HepG2 (cell line): Measurements from ENCODE around the gene GNG12. TPM values are rescaled to one million over a fixed set of nuclear protein-coding genes. Genes with fewer than 3 reads are reported as not detected.
A peak's percentile ranks its signal among the peaks of the same experiment; 100 is the strongest.

Experiments
- ATAC-seq: fragments of 200-7000 bp; cut with Tn5 transposase; 3 replicates; pipeline ENCODE4 v1.9.1; 2020; ENCODE audit warnings: mild to moderate bottlenecking, moderate library complexity
- BruUV-seq: library from RNA; stranded (reverse); fragments of 400-500 nt; replicated peaks from 2 replicates; lab custom pipeline; 2021; lab: Mats Ljungman, UMichigan
- CTCF ChIA-PET: fragments of 300-600 bp; formaldehyde crosslinking; extraction: SDS; loops from one replicate; lab custom pipeline; 2021; ENCODE audit warnings: low total read pairs, inconsistent platforms, low intra/inter-chr PET ratio; lab: Yijun Ruan, JAX
- POLR2A ChIA-PET: fragments of 350-600 bp; sonication (Branson Sonifier 250); formaldehyde crosslinking; loops from one replicate; lab custom pipeline; 2020; ENCODE audit warnings: antibody characterized with exemption, inconsistent platforms; lab: Yijun Ruan, JAX
- DNase-seq: peaks from one replicate; pipeline ENCODE4 v3.0.0-alpha.2; 2015; ENCODE audit warnings: low spot score
- FAIRE-seq: peaks from 3 replicates; lab custom pipeline; 2011; peaks lifted over from hg19 to GRCh38; lab: Jason Lieb, UNC
- H2AFZ ChIP-seq: one replicate; pipeline ENCODE4 v1.6.1; 2011; ENCODE audit warnings: low read length, inconsistent platforms
- H3K27ac ChIP-seq: fragments of 300-600 bp; 3 replicates; pipeline ENCODE4 v1.8.0; 2011; ENCODE audit warnings: mixed run types, mild to moderate bottlenecking, mixed read lengths, low read length, inconsistent platforms; ENCODE audit not compliant: insufficient read depth; ENCODE audit errors: extremely low read length
- H3K27me3 ChIP-seq, 2 experiments: fragments of 200-600 bp in 1 of 2; 2 replicates in 1 of 2; 3 replicates in 1 of 2; pipeline versions ENCODE4 v1.6.0 to v1.8.0; 2011; ENCODE audit warnings: low read length in 2 of 2, mild to moderate bottlenecking in 2 of 2, moderate library complexity in 2 of 2, inconsistent platforms in 1 of 2; ENCODE audit not compliant: insufficient read depth in 2 of 2, control insufficient read depth in 1 of 2
- H3K36me3 ChIP-seq, 2 experiments: fragments of 200-600 bp in 1 of 2; replicated peaks in 1 of 2; 2 replicates in 1 of 2; 3 replicates in 1 of 2; pipeline versions ENCODE4 v1.5.1 to v1.8.0; 2011; ENCODE audit warnings: low read length in 2 of 2, inconsistent platforms in 1 of 2; ENCODE audit not compliant: insufficient read depth in 2 of 2, control insufficient read depth in 1 of 2
- H3K4me1 ChIP-seq: 2 replicates; pipeline ENCODE4 v1.5.1; 2012; ENCODE audit warnings: low read length, inconsistent platforms; ENCODE audit not compliant: insufficient read depth
- H3K4me2 ChIP-seq: 2 replicates; pipeline ENCODE4 v1.6.0; 2011; ENCODE audit warnings: low read depth, low read length, inconsistent platforms
- H3K4me3 ChIP-seq, 3 experiments: fragments of 200-600 bp in 1 of 3; sonication (generic), shearing (Covaris generic) in 1 of 3; replicated peaks in 1 of 3; 2 replicates each; pipeline ENCODE4 v1.5.1; 2011 to 2016; ENCODE audit warnings: low read length in 3 of 3, inconsistent platforms in 2 of 3, low read depth in 2 of 3, mild to moderate bottlenecking in 2 of 3, control low read depth in 1 of 3, mixed read lengths in 1 of 3; ENCODE audit not compliant: insufficient read depth in 1 of 3
- H3K79me2 ChIP-seq: one replicate; pipeline ENCODE4 v1.6.1; 2011; ENCODE audit warnings: low read length, inconsistent platforms; ENCODE audit not compliant: insufficient read depth
- H3K9ac ChIP-seq: 2 replicates; pipeline ENCODE4 v1.6.0; 2011; ENCODE audit warnings: mild to moderate bottlenecking, low read depth, low read length, inconsistent platforms; ENCODE audit not compliant: insufficient read depth
- H3K9me3 ChIP-seq: 2 replicates; pipeline ENCODE4 v1.5.1; 2012; ENCODE audit warnings: mild to moderate bottlenecking, low read length
- H4K20me1 ChIP-seq: 2 replicates; pipeline ENCODE4 v1.6.0; 2011; ENCODE audit warnings: inconsistent platforms, mild to moderate bottlenecking, low read length, moderate library complexity; ENCODE audit not compliant: insufficient read depth
- BRD4 ChIP-seq: sonication (generic); formaldehyde crosslinking; IDR thresholded peaks from 2 replicates; pipeline ENCODE4 v1.4.0; 2020; ENCODE audit warnings: missing genetic modification reagents
- CHD4 ChIP-seq: fragments of 200-600 bp; sonication (generic); IDR thresholded peaks from 2 replicates; pipeline ENCODE4 v1.7.0; 2017; ENCODE audit warnings: mild to moderate bottlenecking, low read length, borderline replicate concordance
- PAF1 ChIP-seq: IDR thresholded peaks from 2 replicates; pipeline ENCODE4 v1.6.1; 2016; ENCODE audit warnings: missing genetic modification reagents, missing compliant biosample characterization
- SOX5 ChIP-seq: IDR thresholded peaks from 2 replicates; pipeline ENCODE4 v1.6.1; 2016; ENCODE audit warnings: borderline replicate concordance
- TOPORS ChIP-seq: sonication (generic); formaldehyde crosslinking; IDR thresholded peaks from 2 replicates; pipeline ENCODE4 v1.8.0; 2023; ENCODE audit warnings: mild to moderate bottlenecking, missing genetic modification reagents
- ZFP37 ChIP-seq: sonication (generic); formaldehyde crosslinking; IDR thresholded peaks from 2 replicates; pipeline ENCODE4 v1.4.0; 2020; ENCODE audit warnings: missing genetic modification reagents, borderline replicate concordance
- ZNF230 ChIP-seq: sonication (generic); formaldehyde crosslinking; IDR thresholded peaks from 2 replicates; pipeline ENCODE4 v1.4.0; 2020; ENCODE audit warnings: mild to moderate bottlenecking, missing genetic modification reagents
- ZNF232 ChIP-seq: sonication (generic); formaldehyde crosslinking; IDR thresholded peaks from 2 replicates; pipeline ENCODE4 v1.4.0; 2020; ENCODE audit warnings: missing genetic modification reagents, borderline replicate concordance
- ZNF350 ChIP-seq: sonication (generic); formaldehyde crosslinking; IDR thresholded peaks from 2 replicates; pipeline ENCODE4 v1.4.0; 2020; ENCODE audit warnings: mild to moderate bottlenecking, low read depth, missing genetic modification reagents, borderline replicate concordance
- ZNF615 ChIP-seq: sonication (generic); formaldehyde crosslinking; IDR thresholded peaks from 2 replicates; pipeline ENCODE4 v1.5.0; 2020; ENCODE audit warnings: mild to moderate bottlenecking, missing genetic modification reagents, borderline replicate concordance
- WGBS: methylation state at CpG from one replicate; pipeline ENCODE4 v1.1.6; 2017; ENCODE audit warnings: low lambda C conversion rate; 5-methylcytosine and 5-hydroxymethylcytosine counted together
- in situ Hi-C: cut with HindIII; loops from 2 replicates; pipeline ENCODE4 v1.10.0; 2017; ENCODE audit warnings: low pct_unique_long_range_greater_than_20kb; ENCODE audit not compliant: extremely low pct_ligation_motif_present
- intact Hi-C: fragments of 100-400 bp; cut with micrococcal nuclease; formaldehyde crosslinking; loops from one replicate; pipeline ENCODE4 v1.10.0; 2022; ENCODE audit not compliant: unreplicated experiment
- polyA plus RNA-seq, 8 experiments: library from polyadenylated mRNA; depleted of rRNA in 3 of 8; stranded (reverse) in 7 of 8; unstranded in 1 of 8; fragments of >200 nt; fragmentation: Illumina TruSeq in 4 of 8; extraction: Trizol in 4 of 8; gene quantifications; 2 replicates each; pipeline versions ENCODE4 v1.2.1 to v1.2.3, GENCODE V29; 2011 to 2016; ENCODE audit warnings: low read depth in 4 of 8, missing spikeins in 1 of 8, mixed read lengths in 1 of 8; ENCODE audit not compliant: insufficient read depth in 1 of 8
- total RNA-seq, 5 experiments: library from RNA; depleted of rRNA; stranded (reverse); fragments of >200 nt; fragmentation: Illumina TruSeq; extraction: Trizol; gene quantifications; 2 replicates each; pipeline ENCODE4 v1.2.3, GENCODE V29; 2016; ENCODE audit warnings: low read depth in 1 of 5
- TF ChIP-seq, protein P1 (sequence below): sonication (generic); formaldehyde crosslinking; conservative IDR thresholded peaks from 2 replicates; pipeline ENCODE4 v1.4.0; 2020; ENCODE audit warnings: mild to moderate bottlenecking, missing genetic modification reagents, moderate library complexity
- TF ChIP-seq, protein P2 (sequence below): sonication (generic); formaldehyde crosslinking; IDR thresholded peaks from 2 replicates; pipeline ENCODE4 v1.5.0; 2020; ENCODE audit warnings: missing genetic modification reagents
- TF ChIP-seq, protein P3 (sequence below): sonication (generic); formaldehyde crosslinking; IDR thresholded peaks from 2 replicates; pipeline ENCODE4 v1.4.0; 2020; ENCODE audit warnings: missing genetic modification reagents
- TF ChIP-seq, protein P4 (sequence below): sonication (generic); formaldehyde crosslinking; conservative IDR thresholded peaks from 2 replicates; pipeline ENCODE4 v1.4.0; 2020; ENCODE audit warnings: missing genetic modification reagents
- TF ChIP-seq, protein P5 (sequence below): sonication (generic); formaldehyde crosslinking; IDR thresholded peaks from 2 replicates; pipeline ENCODE4 v1.4.0; 2020; ENCODE audit warnings: missing genetic modification reagents

Gene GNG12
- total and polyA plus RNA-seq, 2 of the 13 experiments (the other 11 are each of a cell fraction or from before 2014, with no cell fraction given), result 0.11 TPM

DNA sequence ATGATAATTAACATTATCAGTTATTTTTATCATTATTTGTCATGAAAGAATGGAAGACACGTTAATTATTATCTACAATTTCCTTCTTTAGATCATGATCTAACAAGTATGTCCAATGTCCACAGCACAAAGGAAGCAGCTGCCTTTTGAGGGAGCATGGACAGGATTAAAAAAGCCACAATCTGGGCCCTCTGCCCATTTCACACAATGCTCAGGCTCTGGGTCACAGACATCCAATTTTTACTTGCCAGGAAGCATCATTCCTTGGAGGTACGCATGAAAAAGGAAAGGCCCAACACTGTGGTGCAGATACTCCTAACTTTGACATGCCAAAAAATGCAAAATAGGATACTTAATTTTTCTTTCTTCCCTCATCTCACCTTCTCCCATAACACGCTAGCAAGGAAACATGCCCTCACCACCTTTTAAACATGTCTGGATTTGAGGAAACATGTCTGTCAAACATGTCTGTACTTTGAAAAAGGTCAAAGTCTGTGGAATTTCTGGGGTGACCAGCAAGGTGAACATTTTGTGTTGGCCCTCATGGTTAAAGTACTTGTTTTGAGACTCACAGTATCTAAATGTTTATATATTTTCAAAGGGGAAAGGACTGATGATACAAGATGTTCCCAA is 108.2 kb downstream of the GNG12 start:
- Histone ChIP-seq H3K27ac (no peak overlapping the region), H3K79me2 (no peaks in the 10 kb centered on the region), H2AFZ (no peak overlapping the region), H3K9me3 (no peaks in the 10 kb centered on the region), H3K4me3 (no peak overlapping the region), H3K9ac (no peak overlapping the region), H4K20me1 (no peaks in the 10 kb centered on the region), H3K4me1 (peaks cover 36% of the 10 kb centered on the region), H3K36me3 (no peaks in the 10 kb centered on the region), H3K27me3 (no peaks in the 10 kb centered on the region; a peak in 1 of 5 replicates), H3K4me2 (no peak overlapping the region)
- peak; percentile 15 for FAIRE-seq
- 27% methylated on average over 3 of the region's 3 CpGs for WGBS
- ATAC-seq, result peak; percentile 74
- in situ Hi-C loops (no loop called here), intact Hi-C loops (loop anchor here (1.0 kb wide), 1 partner anchor 24 kb away; no protein-coding TSS in a partner anchor)
- ChIA-PET CTCF (no interaction called here), POLR2A (interaction anchor here (0.8 kb wide), 1 partner anchor 40 kb away, joined by 3 read pairs; the partner anchor contains the start of gene GADD45A)
- no TSS peak for BruUV-seq
- DNase-seq, result peak; percentile 63
- TF ChIP-seq CHD4 (no peak), SOX5 (CRISPR knock-in tag) (peak; percentile 46; the same call in 1 of the 2 replicates), PAF1 (CRISPR knock-in tag) (no peak), BRD4 (CRISPR knock-in tag) (no peak), ZNF615 (no peak), ZFP37 (CRISPR knock-in tag) (no peak), TOPORS (CRISPR knock-in tag) (no peak), ZNF230 (CRISPR knock-in tag) (no peak), ZNF232 (CRISPR knock-in tag) (no peak), ZNF350 (no peak)
- TF ChIP-seq, protein P1, sequence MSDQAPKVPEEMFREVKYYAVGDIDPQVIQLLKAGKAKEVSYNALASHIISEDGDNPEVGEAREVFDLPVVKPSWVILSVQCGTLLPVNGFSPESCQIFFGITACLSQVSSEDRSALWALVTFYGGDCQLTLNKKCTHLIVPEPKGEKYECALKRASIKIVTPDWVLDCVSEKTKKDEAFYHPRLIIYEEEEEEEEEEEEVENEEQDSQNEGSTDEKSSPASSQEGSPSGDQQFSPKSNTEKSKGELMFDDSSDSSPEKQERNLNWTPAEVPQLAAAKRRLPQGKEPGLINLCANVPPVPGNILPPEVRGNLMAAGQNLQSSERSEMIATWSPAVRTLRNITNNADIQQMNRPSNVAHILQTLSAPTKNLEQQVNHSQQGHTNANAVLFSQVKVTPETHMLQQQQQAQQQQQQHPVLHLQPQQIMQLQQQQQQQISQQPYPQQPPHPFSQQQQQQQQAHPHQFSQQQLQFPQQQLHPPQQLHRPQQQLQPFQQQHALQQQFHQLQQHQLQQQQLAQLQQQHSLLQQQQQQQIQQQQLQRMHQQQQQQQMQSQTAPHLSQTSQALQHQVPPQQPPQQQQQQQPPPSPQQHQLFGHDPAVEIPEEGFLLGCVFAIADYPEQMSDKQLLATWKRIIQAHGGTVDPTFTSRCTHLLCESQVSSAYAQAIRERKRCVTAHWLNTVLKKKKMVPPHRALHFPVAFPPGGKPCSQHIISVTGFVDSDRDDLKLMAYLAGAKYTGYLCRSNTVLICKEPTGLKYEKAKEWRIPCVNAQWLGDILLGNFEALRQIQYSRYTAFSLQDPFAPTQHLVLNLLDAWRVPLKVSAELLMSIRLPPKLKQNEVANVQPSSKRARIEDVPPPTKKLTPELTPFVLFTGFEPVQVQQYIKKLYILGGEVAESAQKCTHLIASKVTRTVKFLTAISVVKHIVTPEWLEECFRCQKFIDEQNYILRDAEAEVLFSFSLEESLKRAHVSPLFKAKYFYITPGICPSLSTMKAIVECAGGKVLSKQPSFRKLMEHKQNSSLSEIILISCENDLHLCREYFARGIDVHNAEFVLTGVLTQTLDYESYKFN, result peak; percentile 61
- TF ChIP-seq, protein P2, sequence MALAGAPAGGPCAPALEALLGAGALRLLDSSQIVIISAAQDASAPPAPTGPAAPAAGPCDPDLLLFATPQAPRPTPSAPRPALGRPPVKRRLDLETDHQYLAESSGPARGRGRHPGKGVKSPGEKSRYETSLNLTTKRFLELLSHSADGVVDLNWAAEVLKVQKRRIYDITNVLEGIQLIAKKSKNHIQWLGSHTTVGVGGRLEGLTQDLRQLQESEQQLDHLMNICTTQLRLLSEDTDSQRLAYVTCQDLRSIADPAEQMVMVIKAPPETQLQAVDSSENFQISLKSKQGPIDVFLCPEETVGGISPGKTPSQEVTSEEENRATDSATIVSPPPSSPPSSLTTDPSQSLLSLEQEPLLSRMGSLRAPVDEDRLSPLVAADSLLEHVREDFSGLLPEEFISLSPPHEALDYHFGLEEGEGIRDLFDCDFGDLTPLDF (CRISPR knock-in tag), result no peak
- TF ChIP-seq, protein P3, sequence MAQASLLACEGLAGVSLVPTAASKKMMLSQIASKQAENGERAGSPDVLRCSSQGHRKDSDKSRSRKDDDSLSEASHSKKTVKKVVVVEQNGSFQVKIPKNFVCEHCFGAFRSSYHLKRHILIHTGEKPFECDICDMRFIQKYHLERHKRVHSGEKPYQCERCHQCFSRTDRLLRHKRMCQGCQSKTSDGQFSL (CRISPR knock-in tag), result no peak
- TF ChIP-seq, protein P4, sequence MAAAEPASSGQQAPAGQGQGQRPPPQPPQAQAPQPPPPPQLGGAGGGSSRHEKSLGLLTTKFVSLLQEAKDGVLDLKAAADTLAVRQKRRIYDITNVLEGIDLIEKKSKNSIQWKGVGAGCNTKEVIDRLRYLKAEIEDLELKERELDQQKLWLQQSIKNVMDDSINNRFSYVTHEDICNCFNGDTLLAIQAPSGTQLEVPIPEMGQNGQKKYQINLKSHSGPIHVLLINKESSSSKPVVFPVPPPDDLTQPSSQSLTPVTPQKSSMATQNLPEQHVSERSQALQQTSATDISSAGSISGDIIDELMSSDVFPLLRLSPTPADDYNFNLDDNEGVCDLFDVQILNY (CRISPR knock-in tag), result no peak
- TF ChIP-seq, protein P5, sequence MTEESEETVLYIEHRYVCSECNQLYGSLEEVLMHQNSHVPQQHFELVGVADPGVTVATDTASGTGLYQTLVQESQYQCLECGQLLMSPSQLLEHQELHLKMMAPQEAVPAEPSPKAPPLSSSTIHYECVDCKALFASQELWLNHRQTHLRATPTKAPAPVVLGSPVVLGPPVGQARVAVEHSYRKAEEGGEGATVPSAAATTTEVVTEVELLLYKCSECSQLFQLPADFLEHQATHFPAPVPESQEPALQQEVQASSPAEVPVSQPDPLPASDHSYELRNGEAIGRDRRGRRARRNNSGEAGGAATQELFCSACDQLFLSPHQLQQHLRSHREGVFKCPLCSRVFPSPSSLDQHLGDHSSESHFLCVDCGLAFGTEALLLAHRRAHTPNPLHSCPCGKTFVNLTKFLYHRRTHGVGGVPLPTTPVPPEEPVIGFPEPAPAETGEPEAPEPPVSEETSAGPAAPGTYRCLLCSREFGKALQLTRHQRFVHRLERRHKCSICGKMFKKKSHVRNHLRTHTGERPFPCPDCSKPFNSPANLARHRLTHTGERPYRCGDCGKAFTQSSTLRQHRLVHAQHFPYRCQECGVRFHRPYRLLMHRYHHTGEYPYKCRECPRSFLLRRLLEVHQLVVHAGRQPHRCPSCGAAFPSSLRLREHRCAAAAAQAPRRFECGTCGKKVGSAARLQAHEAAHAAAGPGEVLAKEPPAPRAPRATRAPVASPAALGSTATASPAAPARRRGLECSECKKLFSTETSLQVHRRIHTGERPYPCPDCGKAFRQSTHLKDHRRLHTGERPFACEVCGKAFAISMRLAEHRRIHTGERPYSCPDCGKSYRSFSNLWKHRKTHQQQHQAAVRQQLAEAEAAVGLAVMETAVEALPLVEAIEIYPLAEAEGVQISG, result no peak
